GM18519 (cell line): Measurements from ENCODE around the gene CACNA1I.

Experiments used
- ATAC-seq: cut with Tn5 transposase; IDR thresholded peaks from one replicate; pipeline ENCODE4 v1.9.1; 2021; ENCODE audit warnings: mild to moderate bottlenecking, moderate library complexity; ENCODE audit not compliant: unreplicated experiment, low FRiP score

Gene CACNA1I

DNA sequence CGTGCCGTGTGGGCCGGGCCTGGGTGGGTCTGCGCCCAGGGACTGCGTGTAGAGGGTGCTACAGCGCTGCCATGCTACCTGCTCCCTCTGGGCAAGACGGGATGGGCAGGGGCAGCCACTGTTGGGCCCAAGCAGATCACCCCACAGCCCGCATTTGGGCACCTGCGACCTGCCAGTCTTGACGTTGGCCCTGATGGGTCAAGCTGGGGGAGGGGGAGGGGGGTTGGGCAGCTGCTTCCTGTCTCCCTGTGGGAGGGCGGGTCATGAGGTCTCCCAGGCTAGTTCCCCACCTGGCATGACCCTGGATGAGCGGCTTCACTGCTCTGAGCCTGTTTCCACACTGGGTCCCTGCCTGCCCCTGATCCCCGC, 35.2 kb upstream of the CACNA1I start:
- ATAC-seq = no peak

- no peak for ATAC-seq
Observed at GRCh38 chr22:39535831-39536449, 34.6 kb upstream of the CACNA1I start.

DNA sequence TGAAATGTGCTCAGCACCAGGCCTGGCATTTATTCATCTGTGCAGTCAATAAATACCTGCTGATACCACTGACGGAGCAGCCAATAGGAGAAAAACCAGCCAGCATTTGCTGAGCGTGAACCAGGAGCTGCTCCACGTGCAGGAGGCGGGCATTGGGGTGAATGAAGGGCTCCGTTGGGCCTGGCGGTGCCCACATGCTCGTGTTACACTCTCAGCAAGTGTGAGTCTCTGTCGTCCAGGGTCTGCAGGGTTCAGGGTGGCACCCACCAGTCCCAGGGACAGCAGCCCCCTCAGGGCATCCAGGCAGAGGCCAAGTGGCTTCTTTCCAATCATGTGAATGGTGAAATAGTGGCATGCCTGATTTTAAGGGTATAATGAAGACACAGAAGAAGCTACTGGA, 33.8 kb upstream of the CACNA1I start:
- ATAC-seq = no peak

GRCh38 chr22:39537975-39538374, 32.6 kb upstream of the CACNA1I start:
- no peak for ATAC-seq

DNA sequence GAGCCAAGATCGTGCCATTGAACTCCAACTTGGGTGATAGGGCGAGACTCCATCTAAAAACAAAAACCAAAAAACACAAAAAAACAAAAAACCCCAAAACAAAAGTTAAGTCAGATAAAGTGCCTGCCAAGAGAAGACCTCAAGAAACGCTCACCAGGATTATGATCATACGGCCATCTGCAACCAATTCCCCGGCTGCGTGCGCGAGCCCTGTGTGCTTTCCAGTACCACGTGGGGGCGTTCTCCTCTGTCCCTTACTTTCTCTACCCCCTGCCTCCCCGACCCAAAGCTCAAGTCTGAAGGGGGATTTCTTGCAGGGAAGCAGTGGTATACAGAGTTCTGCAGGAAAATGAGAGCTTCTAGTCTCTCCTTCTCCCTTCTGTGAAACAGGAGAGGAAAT, 27.5 kb upstream of the CACNA1I start:
- no peak for ATAC-seq

DNA sequence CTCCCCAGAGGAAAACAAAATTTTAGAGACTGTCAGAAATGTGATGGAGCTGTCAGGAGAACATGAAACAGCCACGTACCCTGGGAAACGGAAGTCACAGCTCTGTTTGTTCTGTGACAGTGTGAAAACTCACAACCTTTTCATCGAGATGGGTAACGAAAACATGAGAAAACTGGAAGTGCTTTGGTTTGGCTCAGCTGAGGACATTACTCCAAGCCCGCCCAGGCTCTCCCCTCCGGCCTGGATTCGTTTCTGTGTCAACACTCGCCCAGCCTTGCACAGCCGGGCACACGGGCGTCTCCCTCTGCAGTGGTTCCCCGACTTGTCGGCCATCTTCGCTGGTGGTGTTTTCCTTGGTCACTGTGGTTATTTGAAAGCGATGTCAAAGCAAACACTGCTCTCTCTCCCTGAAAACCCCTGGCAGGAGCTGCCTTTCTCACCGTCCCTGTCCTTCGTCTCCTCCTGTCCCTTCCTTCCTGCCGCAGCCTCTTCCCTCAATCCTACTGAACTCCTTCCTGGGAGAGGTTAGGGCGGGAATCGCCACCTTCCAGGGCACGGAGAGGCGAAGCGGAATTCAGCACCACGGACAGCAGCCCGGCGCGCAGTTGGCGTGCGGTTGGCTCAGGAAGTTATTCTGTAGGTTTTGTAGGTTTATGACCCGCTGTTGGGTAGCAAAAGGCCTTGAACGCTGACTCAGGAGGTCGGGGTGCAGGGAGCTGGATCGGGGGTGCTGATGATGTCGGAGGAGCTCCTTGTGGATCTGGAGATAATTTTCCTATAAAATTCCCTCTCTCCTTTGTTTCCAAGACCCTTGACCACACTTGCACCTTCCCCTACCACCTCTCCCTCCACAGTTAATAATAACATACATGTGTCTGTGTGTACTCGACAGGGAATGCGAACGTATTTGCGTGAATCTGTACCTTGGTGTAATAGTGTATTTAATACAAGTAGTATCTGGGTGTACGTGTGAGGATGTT, 24.9 kb upstream of the CACNA1I start:
- no peak for ATAC-seq

- no peak for ATAC-seq
Observed at GRCh38 chr22:39546889-39547586, 23.5 kb upstream of the CACNA1I start.

DNA sequence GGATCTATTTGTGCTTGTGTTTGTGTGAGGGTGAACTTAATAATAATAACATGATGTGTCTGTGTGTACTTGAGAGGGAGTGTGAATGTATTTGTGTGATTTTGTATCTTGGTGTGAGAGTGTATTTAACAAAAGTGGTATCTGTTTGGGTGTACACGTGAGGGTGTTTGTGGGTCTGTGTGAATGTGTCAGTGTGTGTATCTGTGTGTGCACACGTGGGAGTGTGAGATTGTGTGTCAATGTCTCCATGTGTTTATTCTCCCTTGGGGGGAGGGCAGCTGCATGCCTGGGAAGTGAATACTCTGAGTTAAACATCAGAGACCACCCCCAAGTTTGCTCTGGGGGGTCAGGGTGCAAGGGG, 23.0 kb upstream of the CACNA1I start:
- no peak for ATAC-seq

DNA sequence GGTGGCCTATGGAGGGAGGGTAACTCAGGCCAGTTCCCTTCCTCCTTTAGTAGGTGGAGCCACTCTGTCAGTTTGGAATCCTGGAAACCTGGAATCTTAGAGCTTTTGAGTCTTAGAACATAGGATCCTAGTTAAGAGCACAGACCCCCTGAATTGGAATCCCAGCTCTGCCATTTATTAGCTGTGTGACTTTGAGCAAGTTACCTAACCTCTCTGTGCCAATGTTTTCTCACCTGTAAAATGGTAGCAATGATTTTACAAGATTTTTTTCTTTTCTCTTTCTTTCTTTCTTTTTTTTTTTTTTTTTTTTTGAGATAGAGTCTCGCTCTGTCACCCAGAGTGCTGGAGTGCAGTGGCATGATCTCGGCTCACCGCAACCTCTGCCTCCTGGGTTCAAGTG, 17.1 kb upstream of the CACNA1I start:
- no peak for ATAC-seq

GRCh38 chr22:39554151-39554550, 16.4 kb upstream of the CACNA1I start:
- no peak for ATAC-seq

- no peak for ATAC-seq
Observed at GRCh38 chr22:39556970-39557841, 13.3 kb upstream of the CACNA1I start.

GRCh38 chr22:39558254-39558727, 12.3 kb upstream of the CACNA1I start:
- no peak for ATAC-seq

GRCh38 chr22:39558950-39559349, 11.6 kb upstream of the CACNA1I start:
- ATAC-seq = no peak

- no peak for ATAC-seq
Observed at GRCh38 chr22:39559456-39560105, 11.0 kb upstream of the CACNA1I start.

DNA sequence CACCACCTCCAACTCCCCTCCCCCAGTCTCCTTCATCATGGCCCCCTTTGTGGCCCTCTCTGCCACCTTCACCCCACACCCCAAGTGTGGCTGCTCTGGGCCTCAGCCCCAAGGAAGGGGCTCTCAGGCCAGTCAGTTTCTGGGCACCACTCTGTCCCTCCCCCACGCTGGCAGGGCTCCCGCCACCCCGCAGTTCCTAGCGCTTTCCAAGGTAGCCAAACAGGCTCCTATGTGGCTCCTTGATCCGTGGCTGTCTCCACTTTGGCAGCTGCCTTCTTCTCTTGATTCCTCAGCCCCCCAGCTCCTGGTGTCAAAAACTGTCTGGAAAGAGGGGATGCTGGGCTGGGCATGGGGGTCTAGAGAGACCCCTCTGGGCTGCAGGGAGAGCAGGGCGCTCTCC, 10.4 kb upstream of the CACNA1I start:
- no peak for ATAC-seq

GRCh38 chr22:39562839-39563489, 7.6 kb upstream of the CACNA1I start:
- ATAC-seq = no peak

DNA sequence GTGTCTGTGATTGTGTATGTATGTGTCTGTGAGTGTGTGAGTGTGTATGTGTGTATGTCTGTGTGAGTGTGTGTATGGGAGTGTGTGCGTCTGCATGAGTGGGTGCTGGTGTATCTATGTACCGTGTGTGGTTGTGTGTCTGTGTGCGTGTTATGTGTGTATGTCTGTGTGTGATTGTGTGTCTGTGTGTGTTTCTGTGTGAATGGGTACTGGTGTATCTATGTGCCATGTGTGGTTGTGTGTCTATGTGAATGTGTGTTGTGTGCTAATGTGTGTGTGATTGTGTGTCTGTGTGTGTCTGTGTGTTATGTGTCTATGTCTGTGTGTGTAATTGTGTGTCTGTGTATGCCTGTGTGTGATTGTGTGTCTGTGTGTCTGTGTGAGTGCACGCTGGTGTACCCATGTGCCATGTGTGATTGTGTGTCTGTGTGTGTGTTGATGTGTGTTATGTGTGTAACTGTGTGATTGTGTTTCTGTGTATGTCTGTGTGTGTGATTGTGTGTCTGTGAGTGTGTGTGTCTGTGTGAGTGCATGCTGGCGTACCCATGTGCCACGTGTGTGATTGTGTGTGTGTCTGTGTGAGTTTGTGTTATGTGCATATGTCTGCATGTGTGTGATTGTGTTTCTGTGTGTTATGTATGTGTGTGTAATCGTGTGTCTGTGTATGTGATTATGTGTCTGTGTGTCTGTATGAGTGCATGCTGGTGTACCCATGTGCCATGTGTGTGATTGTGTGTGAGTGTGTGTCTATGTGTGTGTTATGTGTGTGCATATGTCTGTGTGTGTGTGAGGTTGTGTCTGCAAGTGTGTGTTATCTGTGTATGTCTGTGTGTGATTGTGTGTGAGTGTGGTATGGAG, 6.8 kb upstream of the CACNA1I start:
- no peak for ATAC-seq

DNA sequence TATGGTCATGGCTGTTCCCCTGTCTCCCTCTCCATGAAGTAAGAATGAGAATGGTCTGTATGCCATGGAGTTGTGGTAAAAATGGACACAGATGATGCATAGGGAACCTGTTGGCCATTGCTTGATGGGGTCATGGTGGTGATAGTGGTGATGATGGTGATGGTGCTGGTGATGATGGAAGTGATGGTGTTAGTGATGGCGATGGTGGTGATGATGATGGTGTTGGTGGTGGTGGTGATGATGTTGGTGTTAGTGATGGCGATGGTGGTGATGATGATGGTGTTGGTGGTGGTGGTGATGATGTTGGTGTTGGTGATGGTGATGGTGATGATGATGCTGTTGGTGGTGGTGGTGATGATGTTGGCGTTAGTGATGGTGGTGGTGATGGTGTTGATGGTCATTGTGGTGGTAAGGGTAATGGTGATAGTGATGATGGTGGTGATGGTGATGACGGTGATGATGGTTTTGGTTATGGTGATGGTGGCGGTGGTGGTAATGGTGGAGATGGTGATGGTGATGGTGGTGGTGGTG, 5.1 kb upstream of the CACNA1I start:
- ATAC-seq = no peak
